HG03469 (cell line): Measurements from ENCODE around the gene SECTM1.
"Not testable (repeated sequence)": the region's sequence is repeated elsewhere in the genome, so short reads cannot be mapped to it uniquely, and the experiment has no call there.

ENCODE experiments used
- ATAC-seq: cut with Tn5 transposase; IDR thresholded peaks from one replicate; pipeline ENCODE4 v1.9.1; 2021; ENCODE audit warnings: mild to moderate bottlenecking, moderate library complexity, moderate number of reproducible peaks; ENCODE audit not compliant: unreplicated experiment

SECTM1 gene

GRCh38 chr17:82333279-82334171 is at the start of gene SECTM1:
SECTM1 (minus strand) TSS chr17:82333766; CDS start chr17:82327240, 6,526 bp downstream.
- no peak for ATAC-seq

- no peak for ATAC-seq
These were observed 49.3 kb upstream of the SECTM1 start for GRCh38 chr17:82382933-82383255.

- ATAC-seq: not testable (repeated sequence)
These were observed 48.8 kb upstream of the SECTM1 start for GRCh38 chr17:82382220-82382932.

- ATAC-seq: not testable (repeated sequence)
These were observed 48.1 kb upstream of the SECTM1 start for GRCh38 chr17:82381703-82382009.

GRCh38 chr17:82380860-82381702 is 47.5 kb upstream of the SECTM1 start:
- ATAC-seq: no peak

GRCh38 chr17:82378741-82379021 is 45.1 kb upstream of the SECTM1 start:
- ATAC-seq: no peak

GRCh38 chr17:82377924-82378740 is 44.6 kb upstream of the SECTM1 start:
- ATAC-seq: no peak

GRCh38 chr17:82377294-82377693 is 43.7 kb upstream of the SECTM1 start:
- ATAC-seq: not testable (repeated sequence)

GRCh38 chr17:82376042-82376730 is 42.6 kb upstream of the SECTM1 start:
- no peak for ATAC-seq

- ATAC-seq: no peak
These were observed 41.9 kb upstream of the SECTM1 start for GRCh38 chr17:82375359-82376041.

GRCh38 chr17:82374626-82375331 is 41.2 kb upstream of the SECTM1 start:
- no peak for ATAC-seq

- no peak for ATAC-seq
These were observed 40.4 kb upstream of the SECTM1 start for GRCh38 chr17:82373731-82374625.

GRCh38 chr17:82373072-82373452 is 39.5 kb upstream of the SECTM1 start:
- not testable (repeated sequence) for ATAC-seq

GRCh38 chr17:82372249-82373071 is 38.9 kb upstream of the SECTM1 start:
- ATAC-seq: no peak

- ATAC-seq: no peak
These were observed 38.0 kb upstream of the SECTM1 start, which contains the start of gene UTS2R for GRCh38 chr17:82371333-82372248. UTS2R (plus strand) TSS chr17:82371765; CDS start chr17:82374325, 2,560 bp downstream.
